ENCODE measurements around the gene CTR9.
A peak's percentile ranks its signal among the peaks of the same experiment; 100 is the strongest.

CTR9 gene

DNA sequence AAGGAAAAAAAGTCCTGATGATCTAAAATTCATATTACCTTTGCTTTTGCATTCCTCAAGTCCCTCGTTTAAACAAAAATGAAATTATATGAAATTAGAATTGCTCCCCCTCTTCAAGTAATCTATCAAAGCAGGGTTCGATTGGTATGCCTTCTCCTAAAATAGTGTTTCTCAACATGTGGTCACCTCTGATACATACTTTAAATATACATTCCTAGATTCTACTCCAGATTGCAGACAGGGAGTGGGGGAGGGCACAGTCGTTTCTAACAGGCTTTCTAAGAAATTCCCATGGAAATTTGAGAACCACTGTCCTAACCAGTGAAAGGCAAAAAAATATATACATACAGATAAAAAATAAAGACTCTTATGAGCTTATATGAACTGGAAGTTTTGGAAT, 34.9 kb upstream of the CTR9 start:
- Mint-ChIP-seq H3K27me3 (ENCODE audit: low read depth, poor library complexity) (peaks cover 8% of the 10 kb centered on the region), H3K4me3 (no peak overlapping the region), H3K36me3 (ENCODE audit: low read depth) (peaks cover 4% of the 10 kb centered on the region), H3K4me1 (peaks cover 21% of the 10 kb centered on the region), H3K27ac (no peak overlapping the region), H3K9me3 (no peaks in the 10 kb centered on the region)
- DNase-seq, result no peak
- TF ChIP-seq, protein P1, sequence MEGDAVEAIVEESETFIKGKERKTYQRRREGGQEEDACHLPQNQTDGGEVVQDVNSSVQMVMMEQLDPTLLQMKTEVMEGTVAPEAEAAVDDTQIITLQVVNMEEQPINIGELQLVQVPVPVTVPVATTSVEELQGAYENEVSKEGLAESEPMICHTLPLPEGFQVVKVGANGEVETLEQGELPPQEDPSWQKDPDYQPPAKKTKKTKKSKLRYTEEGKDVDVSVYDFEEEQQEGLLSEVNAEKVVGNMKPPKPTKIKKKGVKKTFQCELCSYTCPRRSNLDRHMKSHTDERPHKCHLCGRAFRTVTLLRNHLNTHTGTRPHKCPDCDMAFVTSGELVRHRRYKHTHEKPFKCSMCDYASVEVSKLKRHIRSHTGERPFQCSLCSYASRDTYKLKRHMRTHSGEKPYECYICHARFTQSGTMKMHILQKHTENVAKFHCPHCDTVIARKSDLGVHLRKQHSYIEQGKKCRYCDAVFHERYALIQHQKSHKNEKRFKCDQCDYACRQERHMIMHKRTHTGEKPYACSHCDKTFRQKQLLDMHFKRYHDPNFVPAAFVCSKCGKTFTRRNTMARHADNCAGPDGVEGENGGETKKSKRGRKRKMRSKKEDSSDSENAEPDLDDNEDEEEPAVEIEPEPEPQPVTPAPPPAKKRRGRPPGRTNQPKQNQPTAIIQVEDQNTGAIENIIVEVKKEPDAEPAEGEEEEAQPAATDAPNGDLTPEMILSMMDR (IDR thresholded peaks at IDR 0.05), result no peak

DNA sequence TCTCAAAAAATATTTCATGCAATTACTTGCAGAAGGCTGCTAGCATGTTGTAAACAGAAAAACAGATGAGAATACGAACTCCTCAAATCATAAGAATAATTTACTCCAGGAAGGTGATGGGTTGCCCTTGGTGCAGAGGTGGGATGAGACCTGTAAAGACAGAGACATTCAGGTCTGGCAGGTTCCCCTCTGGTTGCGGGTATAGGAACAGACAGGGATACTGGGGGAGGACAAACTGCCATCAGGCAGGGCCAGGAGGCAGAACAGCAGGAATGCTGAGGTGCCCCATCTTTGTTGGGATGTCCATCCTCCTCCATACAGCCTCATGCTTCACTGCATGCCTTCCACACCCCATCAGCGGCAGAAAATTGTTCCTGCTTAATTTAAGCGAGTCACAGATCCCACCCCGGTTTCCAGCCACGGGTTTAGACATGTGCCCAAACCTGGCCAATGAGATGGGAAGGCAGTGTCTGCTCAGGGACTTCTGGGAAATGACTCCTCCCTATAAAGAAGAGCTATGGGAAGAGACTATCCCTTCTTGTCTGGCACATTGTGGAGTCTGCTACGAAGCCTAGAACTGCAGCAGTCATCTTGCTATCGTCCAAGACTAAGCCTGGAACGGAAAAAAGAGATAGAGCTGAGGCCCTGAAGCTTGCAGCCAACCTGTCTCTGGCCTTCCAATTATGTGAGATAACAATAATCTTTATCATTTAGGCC, 34.3 kb upstream of the CTR9 start:
- H3K4me3 Mint-ChIP-seq, result no peak overlapping the region
- H3K4me1 Mint-ChIP-seq, result peaks cover 21% of the 10 kb centered on the region
- TF ChIP-seq, protein P1 (IDR thresholded peaks at IDR 0.05), result no peak
- peaks cover 8% of the 10 kb centered on the region for H3K27me3 Mint-ChIP-seq (ENCODE audit: low read depth, poor library complexity)
- peaks cover 4% of the 10 kb centered on the region for H3K36me3 Mint-ChIP-seq (ENCODE audit: low read depth)
- H3K9me3 Mint-ChIP-seq, result no peaks in the 10 kb centered on the region
- no peak for DNase-seq
- H3K27ac Mint-ChIP-seq, result peak overlapping the region; percentile 52

DNA sequence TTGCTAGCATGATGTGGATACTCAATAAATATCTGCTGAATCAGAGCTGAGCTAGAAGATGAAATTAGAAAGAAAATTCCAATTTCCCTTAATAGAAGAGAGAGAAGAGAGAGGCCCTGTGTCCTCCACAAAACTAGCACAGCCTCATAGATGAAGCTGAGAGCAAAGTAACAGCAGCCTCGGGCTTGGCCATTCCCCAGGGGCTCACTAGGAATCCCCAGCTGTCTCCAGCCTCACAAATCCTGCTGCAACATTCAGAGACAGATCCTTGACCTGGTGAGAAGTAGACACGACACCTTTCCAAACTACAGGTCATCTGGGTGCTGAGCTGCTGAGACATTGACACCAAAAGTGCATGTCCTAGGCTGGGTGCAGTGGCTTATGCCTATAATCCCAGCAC, 31.4 kb upstream of the CTR9 start:
- TF ChIP-seq, protein P1 (IDR thresholded peaks at IDR 0.05), result no peak
- H3K36me3 Mint-ChIP-seq (ENCODE audit: low read depth), result peaks cover 4% of the 10 kb centered on the region
- H3K4me3 Mint-ChIP-seq, result no peak overlapping the region
- H3K27me3 Mint-ChIP-seq (ENCODE audit: low read depth, poor library complexity), result peaks cover 12% of the 10 kb centered on the region
- no peak overlapping the region for H3K27ac Mint-ChIP-seq
- H3K4me1 Mint-ChIP-seq, result peaks cover 21% of the 10 kb centered on the region
- DNase-seq, result no peak
- H3K9me3 Mint-ChIP-seq, result no peaks in the 10 kb centered on the region

DNA sequence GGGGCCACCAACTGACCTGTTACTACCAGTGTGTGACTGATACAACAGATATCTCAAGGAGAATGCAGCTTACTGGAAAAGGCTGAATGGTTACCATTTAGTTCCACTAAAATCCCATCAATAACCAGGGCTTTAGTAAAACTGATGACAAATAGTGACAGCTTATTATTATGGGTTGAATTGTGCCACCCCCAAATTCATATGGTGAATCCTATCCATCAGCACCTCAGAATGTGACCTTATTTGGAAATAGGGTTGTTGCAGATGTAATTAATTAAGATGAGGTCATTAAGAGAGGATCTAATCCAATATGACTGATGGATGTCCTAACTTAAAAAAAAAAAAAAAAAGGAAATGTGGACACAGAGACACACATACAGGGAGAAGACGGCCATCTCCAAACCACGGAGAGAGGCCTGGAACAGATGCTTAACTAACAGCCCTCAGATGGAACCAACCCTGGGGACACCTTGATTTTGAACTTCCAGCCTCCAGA, 30.1 kb upstream of the CTR9 start:
- H3K27ac Mint-ChIP-seq, result no peak overlapping the region
- TF ChIP-seq, protein P1 (IDR thresholded peaks at IDR 0.05), result no peak

DNA sequence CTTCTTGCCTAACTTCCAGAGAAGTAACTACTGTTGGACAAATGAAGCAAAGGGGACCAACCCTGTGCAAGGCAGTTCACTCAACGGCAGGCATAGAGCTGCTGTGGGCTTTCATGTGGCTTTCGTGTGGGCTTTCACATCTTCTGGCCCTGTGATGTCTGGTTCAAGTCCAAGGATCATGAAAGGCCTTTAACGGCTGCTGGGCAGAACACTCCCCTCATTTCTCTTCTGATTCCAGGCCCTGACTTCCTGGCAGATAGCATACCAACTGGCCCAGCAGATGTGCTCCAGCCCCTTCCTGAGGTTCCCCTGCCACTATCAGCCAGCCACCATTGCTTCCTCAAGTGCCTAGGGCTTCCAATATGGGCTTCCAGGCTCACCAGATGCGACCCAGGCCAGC, 28.7 kb upstream of the CTR9 start:
- no peak for DNase-seq

More for the DNA sequence above, 30.1 kb upstream of the CTR9 start:
- Mint-ChIP-seq H3K4me3 (no peak overlapping the region), H3K36me3 (ENCODE audit: low read depth) (peaks cover 12% of the 10 kb centered on the region), H3K27me3 (ENCODE audit: low read depth, poor library complexity) (peaks cover 12% of the 10 kb centered on the region), H3K9me3 (peaks cover 7% of the 10 kb centered on the region), H3K4me1 (peaks cover 8% of the 10 kb centered on the region)
- no peak for DNase-seq

More for the DNA sequence above, 28.7 kb upstream of the CTR9 start:
- H3K36me3 Mint-ChIP-seq (ENCODE audit: low read depth), result peaks cover 11% of the 10 kb centered on the region
- H3K4me1 Mint-ChIP-seq, result peaks cover 4% of the 10 kb centered on the region
- peaks cover 11% of the 10 kb centered on the region for H3K9me3 Mint-ChIP-seq
- H3K27me3 Mint-ChIP-seq (ENCODE audit: low read depth, poor library complexity), result peaks cover 7% of the 10 kb centered on the region
- H3K27ac Mint-ChIP-seq, result no peak overlapping the region
- TF ChIP-seq, protein P1 (IDR thresholded peaks at IDR 0.05), result no peak
- H3K4me3 Mint-ChIP-seq, result no peak overlapping the region

Measured in nephron progenitor cell (in vitro differentiated cells).